ENCODE data around the gene ZBTB12.
"Not testable (repeated sequence)": the region's sequence is repeated elsewhere in the genome, so short reads cannot be mapped to it uniquely, and the experiment has no call there.

Gene ZBTB12

DNA sequence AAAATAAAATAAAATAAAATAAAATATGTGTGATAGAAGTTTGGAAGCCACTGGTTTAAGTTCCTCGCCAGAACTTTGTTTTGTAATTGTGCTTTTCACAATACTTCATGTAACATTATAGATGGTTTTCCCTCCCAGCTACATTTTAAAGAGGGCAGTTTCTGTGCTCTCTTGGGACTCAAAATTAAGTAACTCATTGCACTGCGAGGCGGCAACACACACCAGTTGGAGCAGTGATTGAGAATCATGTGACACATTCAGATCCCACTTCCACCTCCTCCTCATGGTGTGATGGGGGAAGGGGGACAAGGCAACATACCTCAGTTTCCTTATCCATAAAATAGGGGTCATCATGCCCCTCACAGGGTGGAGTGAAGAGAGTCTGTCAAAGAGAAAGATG is 33.1 kb upstream of the ZBTB12 start:
- no peak overlapping the region for H3K4me3 ChIP-seq (ENCODE audit: low read length)
- TF ChIP-seq, protein P1, sequence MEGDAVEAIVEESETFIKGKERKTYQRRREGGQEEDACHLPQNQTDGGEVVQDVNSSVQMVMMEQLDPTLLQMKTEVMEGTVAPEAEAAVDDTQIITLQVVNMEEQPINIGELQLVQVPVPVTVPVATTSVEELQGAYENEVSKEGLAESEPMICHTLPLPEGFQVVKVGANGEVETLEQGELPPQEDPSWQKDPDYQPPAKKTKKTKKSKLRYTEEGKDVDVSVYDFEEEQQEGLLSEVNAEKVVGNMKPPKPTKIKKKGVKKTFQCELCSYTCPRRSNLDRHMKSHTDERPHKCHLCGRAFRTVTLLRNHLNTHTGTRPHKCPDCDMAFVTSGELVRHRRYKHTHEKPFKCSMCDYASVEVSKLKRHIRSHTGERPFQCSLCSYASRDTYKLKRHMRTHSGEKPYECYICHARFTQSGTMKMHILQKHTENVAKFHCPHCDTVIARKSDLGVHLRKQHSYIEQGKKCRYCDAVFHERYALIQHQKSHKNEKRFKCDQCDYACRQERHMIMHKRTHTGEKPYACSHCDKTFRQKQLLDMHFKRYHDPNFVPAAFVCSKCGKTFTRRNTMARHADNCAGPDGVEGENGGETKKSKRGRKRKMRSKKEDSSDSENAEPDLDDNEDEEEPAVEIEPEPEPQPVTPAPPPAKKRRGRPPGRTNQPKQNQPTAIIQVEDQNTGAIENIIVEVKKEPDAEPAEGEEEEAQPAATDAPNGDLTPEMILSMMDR (IDR thresholded peaks at IDR 0.05; ENCODE audit: insufficient read depth, low read depth, low read length, missing control alignments), result no peak
- DNase-seq (ENCODE audit: low read depth), result no peak

DNA sequence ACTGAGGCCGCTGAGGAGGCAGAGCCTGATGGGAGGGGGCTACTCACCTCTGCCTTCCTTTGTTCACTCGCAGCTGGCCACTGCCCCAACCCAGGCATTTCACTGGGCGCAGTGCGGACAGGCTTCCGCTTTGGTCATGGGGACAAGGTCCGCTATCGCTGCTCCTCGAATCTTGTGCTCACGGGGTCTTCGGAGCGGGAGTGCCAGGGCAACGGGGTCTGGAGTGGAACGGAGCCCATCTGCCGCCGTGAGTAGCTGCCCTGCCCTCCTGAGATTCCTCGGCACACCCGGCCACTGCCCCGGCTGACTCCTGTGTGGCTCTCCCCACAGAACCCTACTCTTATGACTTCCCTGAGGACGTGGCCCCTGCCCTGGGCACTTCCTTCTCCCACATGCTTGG is 31.7 kb upstream of the ZBTB12 start:
- no peak for DNase-seq (ENCODE audit: low read depth)
- TF ChIP-seq, protein P1 (IDR thresholded peaks at IDR 0.05; ENCODE audit: insufficient read depth, low read depth, low read length, missing control alignments), result no peak
- no peak overlapping the region for H3K4me3 ChIP-seq (ENCODE audit: low read length)

DNA sequence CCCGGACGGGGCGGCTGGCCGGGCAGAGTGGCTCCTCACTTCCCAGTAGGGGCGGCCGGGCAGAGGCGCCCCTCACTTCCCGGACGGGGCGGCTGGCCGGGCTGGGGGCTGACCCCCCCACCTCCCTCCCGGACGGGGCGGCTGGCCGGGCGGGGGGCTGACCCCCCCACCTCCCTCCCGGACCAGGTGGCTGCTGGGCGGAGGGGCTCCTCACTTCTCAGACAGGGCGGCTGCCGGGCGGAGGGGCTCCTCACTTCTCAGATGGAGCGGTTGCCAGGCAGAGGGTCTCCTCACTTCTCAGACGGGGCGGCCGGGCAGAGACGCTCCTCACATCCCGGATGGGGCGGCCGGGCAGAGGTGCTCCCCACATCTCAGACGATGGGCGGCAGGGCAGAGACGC is 30.3 kb upstream of the ZBTB12 start:
- not testable (repeated sequence) for H3K4me3 ChIP-seq (ENCODE audit: low read length); DNase-seq (ENCODE audit: low read depth)

DNA sequence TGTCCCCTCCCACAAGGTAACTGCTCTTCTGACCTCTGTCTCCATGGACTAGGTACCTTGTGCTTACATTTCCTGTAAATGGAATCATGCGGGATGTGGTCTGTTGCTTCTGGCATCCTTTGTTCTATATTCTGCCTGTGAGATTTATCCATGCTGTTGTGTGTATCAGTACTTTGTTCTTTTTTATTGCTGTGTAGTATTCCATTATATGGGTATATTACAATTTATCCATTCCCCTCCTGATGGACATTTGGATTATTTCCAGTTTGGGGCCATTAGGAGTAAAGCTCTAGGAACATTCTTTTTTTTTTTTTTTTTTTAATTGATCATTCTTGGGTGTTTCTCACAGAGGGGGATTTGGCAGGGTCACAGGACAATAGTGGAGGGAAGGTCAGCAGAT is 29.1 kb upstream of the ZBTB12 start:
- DNase-seq (ENCODE audit: low read depth), result no peak
- no peak overlapping the region for H3K4me3 ChIP-seq (ENCODE audit: low read length)
- TF ChIP-seq, protein P1 (IDR thresholded peaks at IDR 0.05; ENCODE audit: insufficient read depth, low read depth, low read length, missing control alignments), result no peak

DNA sequence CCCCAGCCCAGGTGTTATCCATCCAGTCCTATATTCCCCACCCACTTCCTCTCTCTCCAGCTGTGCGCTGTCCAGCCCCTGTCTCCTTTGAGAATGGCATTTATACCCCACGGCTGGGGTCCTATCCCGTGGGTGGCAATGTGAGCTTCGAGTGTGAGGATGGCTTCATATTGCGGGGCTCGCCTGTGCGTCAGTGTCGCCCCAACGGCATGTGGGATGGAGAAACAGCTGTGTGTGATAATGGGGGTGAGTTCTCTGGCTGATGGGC is 26.7 kb upstream of the ZBTB12 start:
- TF ChIP-seq, protein P1 (IDR thresholded peaks at IDR 0.05; ENCODE audit: insufficient read depth, low read depth, low read length, missing control alignments), result no peak
- no peak for DNase-seq (ENCODE audit: low read depth)
- H3K4me3 ChIP-seq (ENCODE audit: low read length), result no peak overlapping the region

DNA sequence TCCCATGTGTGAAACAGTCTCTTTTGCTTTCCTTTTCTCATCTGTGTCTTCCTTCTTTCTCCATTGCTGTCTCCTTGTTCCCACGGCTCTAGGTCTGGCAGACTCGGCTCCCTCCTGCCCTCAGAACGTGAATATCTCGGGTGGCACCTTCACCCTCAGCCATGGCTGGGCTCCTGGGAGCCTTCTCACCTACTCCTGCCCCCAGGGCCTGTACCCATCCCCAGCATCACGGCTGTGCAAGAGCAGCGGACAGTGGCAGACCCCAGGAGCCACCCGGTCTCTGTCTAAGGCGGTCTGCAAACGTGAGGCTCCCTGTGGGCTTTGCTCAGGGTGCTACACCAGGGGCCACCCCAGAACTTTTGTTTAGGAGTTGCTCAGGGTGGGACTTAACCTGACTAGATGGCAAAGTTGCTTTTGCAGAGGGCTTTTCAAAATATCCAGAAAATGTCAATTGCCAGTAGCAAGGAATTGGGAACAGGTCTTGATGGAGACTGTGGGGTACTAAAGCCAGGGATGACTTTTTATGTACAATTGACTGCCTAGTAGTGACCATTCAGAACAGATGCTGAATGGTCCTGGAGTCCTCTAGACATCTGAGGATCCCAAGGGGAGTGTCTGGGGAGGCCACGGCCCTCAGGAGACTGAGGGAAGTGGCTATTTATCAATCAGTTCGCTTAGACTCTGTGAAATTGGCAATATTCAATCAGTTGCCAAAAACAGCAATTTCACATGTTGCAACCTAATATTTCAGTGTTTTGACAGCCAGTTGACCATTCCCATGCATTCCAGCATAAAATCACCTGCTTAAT is 26.2 kb upstream of the ZBTB12 start:
- no peak overlapping the region for H3K4me3 ChIP-seq (ENCODE audit: low read length)
- TF ChIP-seq, protein P1 (IDR thresholded peaks at IDR 0.05; ENCODE audit: insufficient read depth, low read depth, low read length, missing control alignments), result no peak
- no peak for DNase-seq (ENCODE audit: low read depth)

DNA sequence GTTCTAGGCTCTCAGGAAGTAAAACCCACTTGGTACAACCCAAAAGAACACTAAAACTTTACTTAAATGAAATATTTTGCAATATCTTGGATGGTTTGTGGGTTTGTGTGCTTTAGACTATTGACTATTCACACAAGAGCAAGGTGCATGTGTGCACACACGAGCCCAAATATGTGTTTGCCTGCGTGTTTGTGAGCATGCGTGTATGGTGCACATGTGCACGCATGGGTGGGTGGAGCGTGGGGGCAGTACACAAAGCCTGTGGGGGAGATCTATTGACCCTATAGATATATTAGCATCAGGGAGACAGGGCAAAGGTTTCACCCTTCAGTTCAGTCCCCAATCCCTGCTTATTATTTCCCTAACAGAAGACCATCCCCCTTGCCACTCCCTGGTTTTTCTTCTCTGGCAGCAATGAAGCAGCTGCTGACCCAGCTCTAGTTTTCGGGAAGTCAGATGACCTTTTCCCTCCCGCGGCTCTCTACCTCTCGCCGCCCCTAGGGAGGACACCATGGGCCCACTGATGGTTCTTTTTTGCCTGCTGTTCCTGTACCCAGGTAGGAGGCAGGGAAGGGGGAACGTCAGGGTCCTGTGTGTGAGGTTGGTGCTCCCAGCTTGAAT is 25.5 kb upstream of the ZBTB12 start, which contains the start of gene C2:
C2 (plus strand) TSS at position 476 of the 621 bp plus-strand sequence; CDS start at position 512, 36 bp downstream.
- TF ChIP-seq, protein P1 (IDR thresholded peaks at IDR 0.05; ENCODE audit: insufficient read depth, low read depth, low read length, missing control alignments), result no peak
- no peak within 1 kb of the TSS for H3K4me3 ChIP-seq (ENCODE audit: low read length)
- no peak for DNase-seq (ENCODE audit: low read depth)
